Adrenal gland (tissue), 5 donors: ENCODE data around the gene METTL24.
"Not testable (repeated sequence)": the region's sequence is repeated elsewhere in the genome, so short reads cannot be mapped to it uniquely, and the experiment has no call there.

ENCODE experiments used
- POLR2A ChIP-seq, 2 donors: fragments of 450-650 bp; IDR thresholded peaks; one replicate each; pipeline ENCODE4 v1.6.1; 2017; ENCODE audit warnings: antibody characterized with exemption in 2 of 2, mild to moderate bottlenecking in 2 of 2, moderate library complexity in 1 of 2
- TF ChIP-seq, protein P1 (sequence below), 6 experiments: fragments of 450-650 bp in 4 of 6; fragments of 200-600 bp in 2 of 6; sonication (generic) in 1 of 6; IDR thresholded peaks; 1 replicate in 5 of 6; 2 replicates in 1 of 6; pipeline versions ENCODE4 v1.5.1 to v1.8.0; 2016 to 2021; ENCODE audit warnings: antibody characterized with exemption in 6 of 6, mild to moderate bottlenecking in 2 of 6, moderate library complexity in 1 of 6
- donor health status: DM: no; HTN: no; CAD: no.

- not testable (repeated sequence) for TF ChIP-seq POLR2A (IDR thresholded peaks at IDR 0.05)
- TF ChIP-seq, protein P1, sequence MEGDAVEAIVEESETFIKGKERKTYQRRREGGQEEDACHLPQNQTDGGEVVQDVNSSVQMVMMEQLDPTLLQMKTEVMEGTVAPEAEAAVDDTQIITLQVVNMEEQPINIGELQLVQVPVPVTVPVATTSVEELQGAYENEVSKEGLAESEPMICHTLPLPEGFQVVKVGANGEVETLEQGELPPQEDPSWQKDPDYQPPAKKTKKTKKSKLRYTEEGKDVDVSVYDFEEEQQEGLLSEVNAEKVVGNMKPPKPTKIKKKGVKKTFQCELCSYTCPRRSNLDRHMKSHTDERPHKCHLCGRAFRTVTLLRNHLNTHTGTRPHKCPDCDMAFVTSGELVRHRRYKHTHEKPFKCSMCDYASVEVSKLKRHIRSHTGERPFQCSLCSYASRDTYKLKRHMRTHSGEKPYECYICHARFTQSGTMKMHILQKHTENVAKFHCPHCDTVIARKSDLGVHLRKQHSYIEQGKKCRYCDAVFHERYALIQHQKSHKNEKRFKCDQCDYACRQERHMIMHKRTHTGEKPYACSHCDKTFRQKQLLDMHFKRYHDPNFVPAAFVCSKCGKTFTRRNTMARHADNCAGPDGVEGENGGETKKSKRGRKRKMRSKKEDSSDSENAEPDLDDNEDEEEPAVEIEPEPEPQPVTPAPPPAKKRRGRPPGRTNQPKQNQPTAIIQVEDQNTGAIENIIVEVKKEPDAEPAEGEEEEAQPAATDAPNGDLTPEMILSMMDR (IDR thresholded peaks at IDR 0.05): not testable (repeated sequence)
Measured at GRCh38 chr6:110309432-110309831, 48.7 kb downstream of the METTL24 start.
